Activated T-cell treated with anti-CD3 and anti-CD28 coated beads for 4 hours (primary cell): ENCODE data around the gene PRKAG2.

Source experiments
- DNase-seq: peaks from one replicate; pipeline ENCODE4 v3.0.0-alpha.2; 2020

Gene PRKAG2

DNA sequence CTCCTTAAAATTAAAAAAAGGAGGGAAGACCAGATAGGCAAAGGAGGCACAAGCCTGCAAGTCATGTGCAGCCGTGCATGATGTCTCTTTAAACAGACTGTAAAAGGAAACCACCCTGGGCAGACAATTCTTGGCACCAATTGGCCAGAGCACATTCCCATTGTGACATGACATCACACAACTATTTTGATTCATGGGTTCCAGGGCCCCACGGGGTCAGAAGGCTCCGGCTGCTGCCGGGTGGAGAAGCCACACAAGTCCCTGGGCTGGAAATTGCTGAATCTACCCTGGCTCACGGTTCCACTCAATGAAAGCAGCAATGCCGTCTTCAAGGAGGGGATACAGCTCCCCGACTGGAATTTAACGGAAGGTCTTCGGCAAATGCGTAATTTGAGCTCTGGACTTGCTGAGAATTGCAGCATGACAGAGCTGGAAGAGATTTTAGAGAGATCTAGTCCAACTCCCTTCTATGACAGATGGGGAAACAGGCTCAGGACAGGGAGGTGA, 140.5 kb downstream of the PRKAG2 start:
- DNase-seq, result no peak

DNA sequence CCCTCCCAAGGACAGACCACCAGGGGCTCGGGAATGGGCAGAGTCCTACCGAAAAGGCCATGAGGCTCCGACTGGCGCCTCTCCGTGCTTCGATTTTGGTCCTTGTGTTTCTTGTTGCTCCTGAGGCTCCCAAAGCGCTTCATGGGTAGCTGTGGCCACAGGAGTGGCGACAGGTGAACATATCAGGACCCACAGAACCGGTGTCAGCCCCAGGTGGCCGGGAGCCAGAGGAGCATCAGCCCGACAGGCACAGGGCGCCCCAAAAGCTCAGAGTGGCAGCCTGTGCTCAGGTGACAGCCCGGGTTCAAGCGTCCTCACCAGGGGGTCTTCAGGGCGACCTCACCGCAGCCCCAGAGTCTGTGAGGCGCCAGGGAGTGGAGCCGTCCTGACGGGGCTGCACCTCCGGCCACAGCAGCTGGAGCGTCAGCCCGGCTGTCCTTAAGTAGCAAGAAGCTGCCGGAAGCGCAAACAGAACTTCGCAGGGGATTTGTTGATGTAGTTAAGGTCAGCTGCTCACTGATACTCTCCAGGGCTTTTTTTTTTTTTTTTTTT, 141.0 kb downstream of the PRKAG2 start:
- DNase-seq, result no peak

DNA sequence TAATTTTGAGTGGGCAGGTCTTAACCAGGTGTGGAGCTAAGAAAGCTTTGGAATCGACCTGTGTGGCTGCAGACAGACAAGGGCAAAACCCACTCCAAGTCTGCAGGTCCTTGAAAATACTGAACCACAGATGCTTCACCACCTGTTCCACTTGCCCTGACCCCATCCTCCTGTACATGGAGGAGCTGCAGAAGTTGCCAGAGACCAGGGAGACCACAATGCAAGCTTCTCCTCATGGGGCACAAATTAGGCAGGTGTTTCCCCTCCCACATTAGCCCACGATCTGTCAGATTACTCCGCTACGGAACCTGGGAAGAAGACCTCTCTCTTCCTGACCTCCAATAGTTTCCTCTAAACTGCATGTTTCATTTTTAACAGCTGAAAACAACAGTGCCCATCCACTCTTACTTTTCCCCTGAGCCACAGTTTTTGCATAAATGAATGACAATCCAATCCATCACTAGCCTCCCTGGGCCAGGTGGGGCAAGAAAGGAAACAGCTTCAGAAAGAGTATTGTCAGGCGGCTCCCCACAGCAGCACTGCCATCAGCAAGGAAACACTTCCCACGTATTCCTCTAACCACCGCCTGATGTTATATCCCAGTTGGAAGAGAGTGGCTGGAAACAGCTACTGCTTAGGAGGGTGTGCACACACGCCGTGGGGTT, 141.6 kb downstream of the PRKAG2 start:
- DNase-seq, result no peak

DNA sequence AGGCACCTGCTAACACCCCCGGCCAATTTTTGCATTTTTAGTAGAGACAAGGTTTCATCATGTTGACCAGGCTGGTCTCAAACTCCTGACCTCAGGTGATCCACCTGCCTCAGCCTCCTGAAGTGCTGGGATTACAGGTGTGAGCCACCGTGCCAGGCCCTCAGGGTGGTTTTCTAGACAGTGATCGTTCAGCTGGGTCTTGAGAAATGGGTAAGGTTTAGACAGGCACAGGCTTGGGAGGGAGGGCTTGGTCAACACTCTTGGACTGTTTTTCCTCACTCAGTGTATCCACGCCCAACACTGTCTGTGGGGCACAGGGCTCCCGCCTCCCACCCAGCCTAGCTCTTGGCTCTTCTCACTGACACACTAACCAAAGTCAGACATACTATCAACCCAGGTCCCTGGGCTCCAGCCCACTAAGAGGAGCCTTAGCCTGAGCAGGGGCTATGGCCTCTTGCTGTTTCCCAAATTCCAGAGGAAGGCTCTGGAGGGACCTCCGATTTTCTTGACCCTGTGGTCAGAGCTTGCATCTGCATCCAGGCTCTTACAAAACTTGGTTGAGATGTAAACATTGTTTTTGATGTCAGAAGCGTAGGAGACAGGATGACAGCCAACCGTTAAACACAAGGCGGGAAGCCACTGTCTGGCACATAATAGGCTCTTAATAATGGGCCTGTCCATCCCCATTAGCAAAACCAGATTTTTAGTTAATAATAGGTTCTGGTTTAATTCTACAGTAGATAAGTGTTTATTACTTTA, 143.9 kb downstream of the PRKAG2 start:
- no peak for DNase-seq

DNA sequence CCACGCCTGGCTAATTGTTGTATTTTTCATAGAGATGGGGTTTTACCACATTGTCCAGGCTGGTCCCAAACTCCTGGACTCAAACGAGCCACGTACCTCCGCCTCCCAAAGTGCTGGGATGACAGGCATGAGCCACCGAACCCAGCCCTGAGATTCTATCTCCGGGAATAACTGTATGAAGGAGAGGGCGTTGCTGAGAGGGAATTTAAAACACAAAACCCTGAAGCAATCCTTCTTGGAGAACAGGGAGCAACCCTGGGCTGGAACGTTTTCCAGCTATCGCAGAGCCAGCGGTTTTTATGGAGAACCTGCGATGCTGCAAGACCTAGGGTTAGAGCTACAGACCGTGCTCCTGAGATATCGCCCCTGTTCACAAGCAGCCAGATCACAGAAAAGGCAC, 144.6 kb downstream of the PRKAG2 start:
- DNase-seq, result no peak

DNA sequence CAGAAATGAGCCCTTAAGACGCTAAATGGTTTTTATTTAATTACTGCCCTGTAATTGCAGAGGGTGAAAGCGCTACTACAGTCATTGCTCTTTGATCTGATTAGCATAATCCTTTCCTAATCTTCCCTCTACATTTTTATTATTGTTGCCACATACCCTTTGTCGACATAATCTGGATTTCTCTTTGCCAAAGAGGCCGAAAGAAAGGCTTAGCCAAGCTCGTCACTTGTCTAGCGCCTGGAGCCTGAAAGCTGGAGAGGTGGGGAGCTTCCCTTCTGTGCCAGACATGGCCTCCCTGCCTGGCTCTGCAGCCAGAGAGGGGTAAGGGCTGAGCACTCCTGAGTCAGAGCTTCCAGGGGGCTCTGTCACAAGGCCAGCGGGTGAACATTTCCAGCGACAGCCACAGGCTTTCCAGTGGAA, 145.9 kb downstream of the PRKAG2 start:
- DNase-seq, result no peak

DNA sequence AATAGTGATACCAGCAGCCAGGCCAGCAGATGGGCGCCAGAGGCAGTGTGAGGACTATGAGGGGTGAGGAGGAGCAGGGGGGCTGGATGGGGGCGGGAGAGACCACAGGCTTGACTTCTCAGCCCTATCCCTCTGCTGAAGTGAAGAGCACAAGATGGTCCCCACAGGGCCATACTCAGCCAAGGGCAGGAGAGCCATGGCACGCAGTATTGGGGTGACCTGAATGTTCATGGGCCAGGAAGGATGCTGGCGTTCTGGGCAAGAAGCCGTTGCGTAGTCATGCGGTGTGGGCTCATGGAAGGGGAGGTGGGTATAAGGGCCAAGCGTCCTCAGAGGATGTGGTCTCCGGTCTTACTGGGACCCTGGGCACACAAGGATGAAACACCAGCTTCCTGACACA, 146.3 kb downstream of the PRKAG2 start:
- DNase-seq, result no peak

DNA sequence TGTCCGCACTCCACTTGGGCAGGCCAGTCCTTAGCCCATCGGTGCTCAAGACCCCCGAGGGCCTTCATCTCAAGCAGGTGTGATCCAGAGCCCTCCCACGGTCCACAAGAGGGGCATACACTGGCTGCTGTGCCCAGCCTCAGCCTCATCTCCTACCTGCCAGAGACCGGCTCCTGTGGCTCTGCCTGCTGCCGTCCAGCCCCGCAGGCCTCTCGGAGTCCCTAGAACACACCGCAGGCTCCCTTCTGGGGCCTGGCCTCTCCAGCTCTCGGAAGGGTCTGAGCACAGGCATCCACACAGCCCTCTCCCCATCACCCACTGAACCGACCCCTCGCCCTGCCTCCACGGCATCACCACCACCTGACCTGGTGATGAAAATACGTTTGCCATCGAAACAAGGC, 147.4 kb downstream of the PRKAG2 start:
- no peak for DNase-seq

DNA sequence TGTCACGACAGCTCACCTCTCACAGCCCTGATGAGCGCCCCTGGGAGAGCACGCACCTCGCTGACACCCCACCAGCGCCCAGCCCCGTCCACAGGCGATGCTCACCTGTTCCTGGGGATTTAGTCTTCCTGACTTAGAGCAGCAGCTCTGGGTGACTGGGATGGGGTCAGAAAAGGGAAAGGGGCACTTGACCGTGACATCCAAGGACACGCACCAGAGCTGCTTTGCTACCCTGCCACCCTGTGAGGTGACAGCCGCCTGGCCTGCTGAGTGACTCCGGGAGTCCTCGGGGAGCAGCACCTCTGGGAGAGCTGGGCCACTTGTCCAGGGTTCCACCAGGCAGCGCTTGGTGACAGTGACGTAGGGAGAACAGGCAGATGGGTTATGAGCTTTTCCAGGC, 148.2 kb downstream of the PRKAG2 start:
- no peak for DNase-seq

DNA sequence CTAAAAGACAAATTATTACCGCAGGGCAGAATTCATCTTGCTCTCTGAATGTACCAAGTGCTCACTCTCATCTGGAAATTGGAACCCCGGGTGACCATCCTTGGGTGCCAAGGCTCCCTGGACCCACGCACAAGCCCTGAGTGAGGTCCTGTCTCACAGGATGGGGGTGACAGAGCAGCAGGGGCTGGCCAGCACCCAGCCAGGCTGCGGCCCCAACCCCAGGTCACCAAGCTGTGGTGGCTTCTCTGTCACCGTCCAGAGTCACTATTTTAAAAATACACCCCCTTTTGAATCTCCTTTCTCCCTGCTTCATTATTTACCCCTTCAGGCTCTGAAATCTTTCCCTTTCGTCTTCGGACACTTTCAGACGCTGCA, 148.6 kb downstream of the PRKAG2 start:
- DNase-seq, result no peak

DNA sequence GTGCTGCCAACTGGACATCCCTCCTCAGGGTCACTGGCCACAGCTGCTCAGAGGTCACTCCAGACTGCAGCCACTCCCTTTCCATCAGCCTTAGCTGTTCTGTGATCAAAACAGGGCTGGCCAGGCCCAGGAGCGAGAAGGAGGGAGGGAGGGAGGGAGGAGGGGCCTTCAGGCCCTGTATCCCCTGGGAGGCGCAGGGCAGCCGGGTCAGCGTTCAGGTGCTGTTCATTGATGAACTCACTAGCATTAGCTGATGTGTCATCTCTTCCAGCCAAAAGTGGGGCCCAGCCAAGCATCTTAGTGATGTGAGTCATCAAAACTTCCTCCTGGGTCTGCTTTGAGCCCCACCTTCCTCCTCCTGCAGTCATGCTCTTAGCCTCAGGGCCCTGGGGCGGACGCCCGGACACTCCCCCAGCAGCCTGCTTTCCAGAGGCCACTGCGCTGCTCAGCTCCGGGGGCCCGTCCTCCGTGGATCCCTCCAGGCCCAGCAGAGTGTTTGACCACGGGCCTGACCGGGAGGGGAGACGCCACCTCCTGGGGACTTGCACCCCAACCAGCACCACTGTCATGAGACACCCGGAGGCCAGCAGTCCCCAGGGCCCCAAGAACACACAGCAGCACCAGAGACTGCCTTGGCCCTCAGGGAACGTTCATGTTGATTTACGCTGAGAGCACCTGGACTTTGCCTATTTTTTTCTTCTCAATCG, 149.2 kb downstream of the PRKAG2 start:
- peak; percentile 38 for DNase-seq

DNA sequence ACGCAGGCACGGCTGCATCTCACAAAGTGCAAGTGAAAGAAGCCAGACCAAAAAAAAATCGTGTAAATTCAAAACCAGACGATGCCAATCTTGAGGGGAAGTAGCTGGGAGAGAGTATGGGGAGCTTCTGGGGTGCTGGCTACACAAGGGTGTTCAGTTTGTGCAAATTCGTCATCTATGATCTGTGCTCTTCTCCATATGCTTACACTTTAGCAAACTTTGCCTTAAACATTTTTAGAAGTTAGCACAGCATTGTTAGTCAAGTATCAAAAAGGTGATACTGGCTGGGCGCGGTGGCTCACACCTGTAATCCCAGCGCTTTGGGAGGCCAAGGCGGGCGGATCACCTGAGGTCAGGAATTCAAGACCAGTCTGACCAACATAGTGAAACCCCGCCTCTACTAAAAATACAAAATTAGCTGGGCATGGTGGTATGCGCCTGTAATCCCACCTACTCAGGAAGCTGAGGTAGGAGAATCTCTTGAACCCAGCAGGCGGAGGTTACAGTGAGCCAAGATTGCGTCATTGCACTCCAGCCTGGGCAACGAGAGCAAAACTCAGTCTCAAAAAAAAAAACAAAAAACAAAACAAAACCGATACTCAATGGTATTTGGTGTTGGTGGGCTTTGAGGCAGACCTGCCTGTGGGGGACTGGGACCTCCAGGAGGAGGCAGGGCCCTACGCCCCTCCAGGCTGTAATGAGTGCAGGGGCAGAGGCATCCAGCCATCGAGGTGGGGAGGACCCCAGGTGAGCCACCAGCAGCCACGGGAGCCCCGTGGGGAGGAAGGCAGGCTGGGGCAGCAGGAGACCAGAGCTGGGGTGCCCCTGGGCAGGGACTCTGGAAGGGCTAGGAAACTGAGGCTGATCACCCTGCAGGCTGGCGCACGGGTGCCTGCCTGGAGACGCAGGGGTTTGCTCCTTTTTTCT, 150.0 kb downstream of the PRKAG2 start:
- no peak for DNase-seq

DNA sequence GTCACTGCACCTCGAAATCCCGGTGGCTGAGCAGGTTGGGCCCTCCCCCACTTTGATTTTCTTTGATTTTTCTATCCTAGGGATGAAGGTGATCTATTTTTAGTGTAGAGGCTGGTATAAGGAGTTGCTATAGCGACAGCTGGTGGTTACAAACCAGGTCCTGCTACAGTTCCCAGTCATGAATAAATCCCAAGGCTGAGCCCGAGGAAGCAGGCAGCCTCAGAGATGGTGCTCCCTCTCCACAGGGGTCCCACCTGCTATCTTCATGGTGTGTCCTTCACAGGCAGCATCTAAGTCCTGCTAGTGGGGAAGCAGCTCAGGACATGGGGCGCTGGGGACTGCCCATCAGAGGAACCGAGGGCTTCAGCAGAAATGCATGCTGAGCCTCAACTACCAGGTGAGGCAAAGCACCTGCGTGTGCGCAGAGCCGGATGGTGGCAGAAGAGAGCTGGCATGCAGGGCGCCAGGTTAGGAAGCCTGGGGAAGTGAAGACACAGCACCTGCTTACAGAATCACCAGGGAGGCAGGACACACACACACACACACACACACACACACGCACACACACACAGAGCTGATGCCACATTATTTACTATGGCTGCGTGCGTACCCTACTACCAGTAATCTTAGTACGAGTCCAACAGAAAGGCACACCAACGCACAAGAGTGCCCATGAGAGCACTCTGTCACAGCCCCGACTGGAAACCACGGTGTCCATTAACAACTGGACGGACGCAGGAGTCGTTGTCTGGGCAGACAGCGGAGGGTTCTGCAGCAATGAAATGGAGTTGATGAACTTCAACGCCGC, 150.9 kb downstream of the PRKAG2 start:
- DNase-seq, result no peak

DNA sequence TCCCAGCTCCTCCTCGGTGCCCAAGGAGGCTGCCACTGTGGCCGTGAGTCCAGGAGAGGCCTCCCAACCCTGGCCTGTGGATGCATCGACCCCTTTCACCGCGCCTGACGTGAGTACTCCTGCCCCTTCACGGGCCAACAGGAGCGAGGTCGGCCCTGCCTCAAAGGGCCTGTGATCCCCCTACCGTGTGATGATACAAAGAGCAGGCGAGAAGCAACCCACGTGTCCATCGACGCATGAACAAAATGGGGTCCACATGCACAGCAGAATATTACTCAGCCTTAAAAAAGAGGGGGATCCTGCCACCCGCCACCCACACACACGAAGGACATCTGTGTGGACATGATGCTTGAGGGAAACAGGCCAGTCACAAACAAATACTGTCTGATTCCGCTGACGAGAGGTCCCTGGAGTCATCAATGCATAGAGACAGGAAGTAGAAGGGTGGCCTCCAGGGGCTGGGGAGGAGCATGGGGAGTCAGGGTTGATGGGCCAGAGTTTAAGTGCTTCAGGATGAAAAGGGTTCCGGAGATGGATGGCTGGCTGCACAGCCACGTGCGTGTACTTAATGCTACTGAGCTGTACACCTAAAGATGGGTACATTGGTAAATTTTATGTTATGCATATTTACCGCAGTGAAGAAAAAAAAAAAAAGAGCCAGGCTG, 151.9 kb downstream of the PRKAG2 start:
- no peak for DNase-seq

DNA sequence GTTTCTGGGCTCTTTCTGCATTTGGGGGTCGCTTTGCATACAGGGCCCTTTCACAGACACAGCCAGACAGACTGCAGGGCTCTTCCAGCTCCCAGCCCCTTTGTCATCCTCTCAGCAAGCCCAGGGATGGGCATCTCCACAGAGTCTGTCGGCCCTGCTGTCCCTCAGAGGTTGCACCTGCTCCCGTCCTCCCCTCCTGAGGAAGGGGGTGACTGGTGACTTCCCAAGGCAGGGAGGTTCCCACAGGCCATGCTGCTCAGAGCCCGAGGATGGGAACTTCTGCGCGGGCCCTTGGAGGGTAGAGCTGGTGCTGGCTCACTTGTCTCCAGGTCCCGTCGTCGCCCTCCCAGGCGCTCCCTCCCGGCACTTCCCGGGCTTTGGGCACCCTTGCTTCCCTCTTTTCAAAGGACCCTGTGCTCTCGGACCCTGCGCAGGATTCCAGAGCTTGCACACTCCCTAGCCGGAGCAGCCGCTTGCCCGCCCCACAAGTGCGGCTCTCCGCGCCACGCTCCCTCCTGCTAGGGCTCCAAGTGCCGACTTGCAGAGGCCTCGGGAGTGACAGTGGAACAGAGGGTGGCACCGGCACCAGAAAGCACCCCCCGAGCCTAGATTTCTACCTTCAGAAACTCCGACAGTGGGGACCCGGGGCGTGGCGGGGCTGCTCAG, 152.5 kb downstream of the PRKAG2 start:
- DNase-seq, result no peak

DNA sequence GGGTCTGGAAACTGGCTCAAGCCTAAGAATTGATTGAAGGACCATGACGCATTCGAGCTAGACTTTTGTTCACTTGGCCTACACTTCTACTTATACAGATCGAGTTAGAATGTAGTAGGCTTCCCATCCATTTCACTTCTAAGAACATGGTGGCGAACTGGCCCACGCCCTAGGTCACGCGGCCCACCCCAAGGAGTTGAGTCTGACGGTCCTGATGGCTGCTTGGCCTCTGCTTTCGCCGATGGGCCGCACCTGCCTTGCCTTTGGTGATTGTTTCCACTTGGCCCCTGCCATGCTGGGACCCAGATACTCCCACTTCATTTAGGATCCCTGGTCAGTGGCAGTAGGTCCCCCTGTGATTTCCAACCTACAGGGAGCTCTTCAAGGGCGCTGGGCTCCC, 153.6 kb downstream of the PRKAG2 start:
- DNase-seq, result no peak

DNA sequence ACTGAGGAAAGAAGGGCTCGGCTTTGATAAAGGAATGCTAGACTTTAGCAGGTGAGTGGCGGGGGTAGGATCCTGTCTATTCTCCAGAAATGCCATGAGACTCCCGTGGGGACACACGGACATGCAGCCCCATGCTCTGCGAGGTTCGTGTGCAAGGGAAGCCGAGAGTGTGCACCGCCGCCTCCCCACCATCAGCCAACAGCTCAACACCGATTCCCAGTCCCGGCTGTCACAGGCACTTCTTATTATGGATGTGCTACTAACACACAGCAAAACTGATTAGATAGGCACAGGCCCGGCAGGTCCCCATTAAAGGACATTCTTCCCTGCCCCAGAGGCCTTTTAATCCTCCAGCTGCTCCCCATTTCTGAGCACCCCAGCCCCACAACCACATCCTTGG, 154.4 kb downstream of the PRKAG2 start:
- no peak for DNase-seq

DNA sequence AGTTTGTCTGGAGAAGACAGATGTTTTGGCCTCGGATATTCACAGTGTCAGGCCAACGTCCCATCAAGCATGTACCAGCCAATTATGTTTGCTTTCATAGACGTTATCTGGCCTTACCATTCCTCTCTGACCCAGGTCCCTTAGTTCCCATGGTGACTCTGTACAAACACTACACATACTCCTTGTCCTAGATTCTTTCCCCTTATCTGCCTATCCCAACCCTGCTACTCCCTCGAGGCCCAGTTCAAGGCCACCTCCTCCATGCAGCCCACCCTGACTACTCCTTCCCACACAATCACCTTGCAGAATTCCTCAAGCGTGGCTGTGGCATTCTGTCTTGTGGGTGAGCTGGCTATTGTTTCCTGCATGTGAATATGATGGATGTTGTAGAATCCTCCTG, 155.2 kb downstream of the PRKAG2 start:
- DNase-seq, result no peak

DNA sequence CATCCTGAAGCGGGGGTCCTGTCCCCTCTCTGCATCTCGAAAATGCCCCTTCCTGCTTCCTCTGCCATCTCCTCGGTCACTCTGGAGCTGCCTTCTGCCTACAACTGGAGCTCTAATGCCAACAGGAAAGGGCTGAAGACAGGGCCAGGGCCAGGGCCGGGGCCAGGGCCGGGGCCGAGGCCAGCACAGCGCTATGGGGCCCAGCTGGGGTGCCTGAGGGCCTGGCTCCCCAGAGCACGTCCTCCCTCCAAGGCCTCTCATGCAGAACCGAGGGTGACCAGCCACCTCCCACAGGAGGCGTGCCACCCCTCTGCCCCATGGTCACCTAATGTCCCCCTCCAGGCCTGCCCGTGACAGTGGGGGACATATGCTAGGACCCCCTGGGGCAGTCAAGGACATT, 155.7 kb downstream of the PRKAG2 start:
- DNase-seq, result no peak

DNA sequence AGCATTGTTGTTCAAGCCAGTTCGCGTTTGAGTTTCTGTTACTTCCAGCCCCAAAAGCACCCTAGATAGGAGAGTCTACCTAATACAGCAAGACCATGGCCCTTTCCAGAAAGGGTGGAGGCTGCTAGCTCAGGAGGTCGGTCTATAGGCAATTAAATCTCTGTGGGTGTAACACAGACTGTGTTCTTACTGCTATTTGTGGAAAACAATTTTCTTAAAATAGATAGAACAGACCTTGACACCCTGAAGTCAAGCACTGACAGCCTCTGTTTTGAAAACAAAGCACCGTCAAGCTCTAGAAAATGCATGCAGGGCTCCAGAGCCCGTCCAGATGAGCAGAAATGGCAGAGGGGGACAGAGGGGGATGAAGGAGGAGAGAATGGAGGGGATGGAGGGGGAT, 156.6 kb downstream of the PRKAG2 start:
- no peak for DNase-seq

DNA sequence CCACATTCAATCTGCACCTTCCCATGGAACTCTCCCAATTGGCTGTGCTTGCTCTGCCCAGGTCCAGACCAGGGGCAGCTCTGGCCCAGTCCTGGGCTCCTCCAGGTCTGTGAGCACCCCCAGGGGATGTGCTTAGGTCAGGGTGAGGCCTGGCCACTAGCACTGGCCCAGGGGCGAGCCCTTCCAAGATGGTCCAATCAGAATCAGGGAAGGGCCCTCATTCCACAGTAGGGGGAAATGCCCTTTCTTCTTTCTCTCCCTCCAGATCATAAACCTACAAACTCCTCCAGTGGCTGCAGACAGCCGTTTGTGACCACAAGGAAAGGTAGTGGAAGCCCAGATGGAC, 157.0 kb downstream of the PRKAG2 start:
- DNase-seq, result no peak
